ENCODE data around the gene IFI35. TPM values are rescaled to one million over a fixed set of nuclear protein-coding genes. Genes with fewer than 3 reads are reported as not detected.
A peak's percentile ranks its signal among the peaks of the same experiment; 100 is the strongest.
"Not testable (repeated sequence)": the region's sequence is repeated elsewhere in the genome, so short reads cannot be mapped to it uniquely, and the experiment has no call there.

IFI35 gene
- total RNA-seq (10 to 100 TPM; 33.1 to 40.3 TPM), polyA plus RNA-seq (10 to 100 TPM; 55.4 to 66.2 TPM)

DNA sequence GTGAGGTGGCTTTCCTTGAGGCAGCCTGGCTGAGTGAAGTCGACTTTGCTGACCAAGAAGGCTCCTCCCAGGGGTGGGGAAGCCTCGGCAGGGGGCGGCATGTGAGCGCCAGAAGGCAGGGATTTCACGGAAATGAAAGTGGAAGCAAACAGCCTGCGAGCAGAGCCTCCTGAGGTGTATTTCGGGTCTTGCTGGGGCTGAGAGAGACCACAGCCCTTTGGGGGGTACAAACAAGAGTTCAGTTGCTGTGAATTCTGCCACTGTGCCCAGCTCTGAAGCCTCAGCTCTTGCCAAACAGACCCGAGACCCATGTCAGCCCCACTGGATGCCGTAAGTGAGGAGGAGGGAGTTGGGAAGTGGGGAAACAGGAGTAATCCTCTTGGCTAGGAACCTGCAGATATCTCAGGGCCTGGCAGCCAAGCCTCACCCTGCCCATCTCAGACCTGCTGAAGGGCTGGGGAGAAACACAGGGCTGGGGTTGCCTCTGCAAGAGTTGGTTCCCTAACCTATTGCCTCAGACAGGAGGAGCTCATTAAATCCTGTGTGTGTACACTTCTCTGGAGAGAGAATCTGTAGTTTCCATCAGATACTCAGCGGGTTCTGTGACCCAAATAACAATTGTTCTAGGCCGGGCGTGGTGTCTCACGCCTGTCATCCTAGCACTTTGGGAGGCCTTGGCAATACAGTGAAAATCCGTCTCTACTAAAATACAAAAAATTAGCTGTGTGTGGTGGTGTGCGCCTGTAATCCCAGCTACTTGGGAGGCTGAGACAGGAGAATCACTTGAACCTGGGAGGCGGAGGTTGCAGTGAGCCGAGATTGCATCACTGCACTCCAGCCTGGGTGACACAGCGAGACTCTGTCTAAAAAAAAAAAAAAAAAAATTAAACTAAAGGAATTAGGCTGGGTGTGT lies at the start of gene IFI35:
Gene IFI35, plus strand, starts transcription at position 146 of the 913 bp plus-strand sequence. Its CDS starts 164 bp downstream, at position 310.
- H3K27ac Mint-ChIP-seq = peak within 1 kb of the TSS; percentile 96 to 100 (median 99)
- Histone ChIP-seq H3K36me3 (ENCODE audit: insufficient read depth, low read length) (peaks cover 9% of the 10 kb centered on the region), H3K4me1 (ENCODE audit: insufficient read depth, low read length) (peaks cover 21% of the 10 kb centered on the region), H3K9me3 (ENCODE audit: control insufficient read depth in 1 of 2, low read length in 2 of 2) (no peaks in the 10 kb centered on the region), H3K27ac (ENCODE audit: low read depth, low read length) (peak within 1 kb of the TSS; percentile 90), H3K27me3 (ENCODE audit: insufficient read depth, low read length) (no peaks in the 10 kb centered on the region), H3K4me3 (ENCODE audit: low read length in 2 of 2) (peak within 1 kb of the TSS; percentile 94 to 95)
- intact Hi-C loops (cut with micrococcal nuclease) = loop anchor here (1.0 kb wide), 3 partner anchors 205 to 332 kb away; no protein-coding TSS in a partner anchor
- H3K9me3 Mint-ChIP-seq = no peaks in the 10 kb centered on the region
- DNase-seq = peak; percentile 81 to 89 (median 83)
- CTCF ChIA-PET (ENCODE audit: partially characterized antibody) = interaction anchor here (0.5 to 3.0 kb wide), 17 partner anchors 8 to 477 kb away, joined by 3 to 23 read pairs (median 4); partner anchors contain the start of genes DHX8, NBR1, RPL27 and TMEM106A
- H3K27me3 Mint-ChIP-seq = no peaks in the 10 kb centered on the region
- H3K4me1 Mint-ChIP-seq = peaks cover 8 to 26% (median 17%) of the 10 kb centered on the region in 4 donors
- POLR2A ChIA-PET (ENCODE audit: partially characterized antibody) = interaction anchor here (1.0 to 3.0 kb wide), 12 partner anchors 8 to 392 kb away, joined by 3 to 41 read pairs (median 8); partner anchors contain the start of genes ARL4D, BRCA1, NBR1 and RND2
- H3K36me3 Mint-ChIP-seq = peaks cover 0 to 36% of the 10 kb centered on the region in 2 donors
- peak within 1 kb of the TSS; percentile 100 for H3K4me3 Mint-ChIP-seq

DNA sequence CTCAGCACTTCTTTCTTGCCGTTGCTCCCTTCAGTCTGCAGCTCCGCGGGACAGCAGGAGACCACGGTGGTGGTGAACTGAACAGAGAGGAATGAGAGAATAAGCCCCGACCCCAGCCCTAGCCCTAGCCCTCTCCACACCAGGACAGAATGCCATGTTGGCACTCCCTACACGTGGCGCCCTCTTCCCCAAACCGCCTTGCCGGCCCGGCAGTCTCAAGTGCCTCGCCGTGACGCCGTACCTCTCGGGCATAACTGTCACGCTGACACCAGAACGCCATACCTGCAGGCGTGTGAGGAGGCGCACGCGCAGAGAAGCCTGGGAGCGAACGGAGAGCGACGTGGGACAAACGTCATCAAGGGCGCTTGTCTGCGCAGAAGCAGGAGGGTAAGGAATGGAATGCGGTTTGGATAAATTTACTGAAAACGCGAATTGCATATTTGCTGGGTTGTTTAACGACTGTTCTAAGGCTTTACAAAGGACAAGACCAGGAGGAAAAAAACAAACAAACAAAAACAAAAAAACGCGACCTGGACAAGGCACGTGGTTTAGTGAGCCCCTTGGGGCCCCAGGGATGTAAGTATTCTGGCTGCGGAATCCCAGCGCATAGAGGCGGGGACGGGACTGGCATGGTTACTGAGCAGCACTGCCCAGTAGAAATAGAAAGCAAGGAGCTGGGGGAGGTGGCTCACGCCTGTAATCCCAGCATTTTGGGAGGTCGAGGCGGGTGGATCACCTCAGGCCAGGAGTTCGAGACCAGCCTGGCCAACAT lies 42.2 kb upstream of the IFI35 start, which contains the start of gene AARSD1:
Gene AARSD1, minus strand, starts transcription at position 294 of the 772 bp plus-strand sequence. Its CDS starts 14 bp downstream, at position 280.
- Mint-ChIP-seq H3K4me1 (peaks cover 10 to 22% (median 15%) of the 10 kb centered on the region in 4 donors), H3K9me3 (peaks cover 0 to 2% (median 0%) of the 10 kb centered on the region in 8 donors), H3K4me3 (peak within 1 kb of the TSS; percentile 91 to 99 (median 97)), H3K36me3 (peaks cover 15 to 39% of the 10 kb centered on the region in 2 donors), H3K27ac (peak within 1 kb of the TSS; percentile 79 to 99 (median 98)), H3K27me3 (no peaks in the 10 kb centered on the region)
- Histone ChIP-seq H3K4me3 (ENCODE audit: low read length in 2 of 2) (peak within 1 kb of the TSS; percentile 56 to 59), H3K36me3 (ENCODE audit: insufficient read depth, low read length) (peaks cover 15% of the 10 kb centered on the region), H3K27me3 (ENCODE audit: insufficient read depth, low read length) (no peaks in the 10 kb centered on the region), H3K4me1 (ENCODE audit: insufficient read depth, low read length) (peaks cover 11% of the 10 kb centered on the region), H3K27ac (ENCODE audit: low read depth, low read length) (peak within 1 kb of the TSS; percentile 71), H3K9me3 (ENCODE audit: control insufficient read depth in 1 of 2, low read length in 2 of 2) (no peaks in the 10 kb centered on the region)
- intact Hi-C loops (cut with micrococcal nuclease) = loop anchor here (1.0 to 2.0 kb wide), 2 partner anchors 16 to 34 kb away; partner anchors contain the start of genes PTGES3L, RPL27 and RUNDC1
- POLR2A ChIA-PET (ENCODE audit: partially characterized antibody) = interaction anchor here (0.6 to 3.6 kb wide), 9 partner anchors 11 to 435 kb away, joined by 3 to 26 read pairs (median 3); partner anchors contain the start of genes RPL27 and RUNDC1
- CTCF ChIA-PET (ENCODE audit: partially characterized antibody) = interaction anchor here (0.6 to 2.4 kb wide), 3 partner anchors 34 to 439 kb away, joined by 3 to 8 read pairs (median 3); partner anchors contain the start of gene RPL27
- peak; percentile 89 to 93 (median 89) for DNase-seq

DNA sequence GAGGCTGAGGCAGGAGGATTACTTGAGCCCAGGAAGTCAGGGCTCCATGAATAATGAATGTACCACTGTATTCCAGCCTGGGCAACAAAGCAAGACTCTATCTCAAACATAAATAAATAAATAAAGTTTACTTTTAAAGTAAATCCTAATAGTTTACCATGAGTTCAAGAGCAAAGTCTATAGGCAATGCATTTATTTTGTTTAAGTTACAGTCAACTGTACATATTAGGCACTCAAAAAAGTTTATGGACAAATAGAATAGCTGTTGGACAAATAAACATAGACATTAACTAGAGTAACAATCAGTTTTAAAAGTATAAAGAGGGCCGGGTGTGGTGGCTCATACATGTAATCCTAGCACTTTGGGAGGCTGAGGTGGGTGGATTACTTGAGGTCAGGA lies 38.7 kb upstream of the IFI35 start:
- Mint-ChIP-seq H3K9me3 (peaks cover 0 to 4% (median 0%) of the 10 kb centered on the region in 8 donors), H3K27me3 (no peaks in the 10 kb centered on the region), H3K27ac (no peak overlapping the region), H3K4me3 (no peak overlapping the region), H3K4me1 (peaks cover 9 to 16% (median 12%) of the 10 kb centered on the region in 4 donors), H3K36me3 (peaks cover 3 to 11% of the 10 kb centered on the region in 2 donors)
- no peaks in the 10 kb centered on the region for H3K9me3 ChIP-seq (ENCODE audit: control insufficient read depth in 1 of 2, low read length in 2 of 2)
- ChIA-PET CTCF (ENCODE audit: partially characterized antibody) (interaction anchor here (0.9 kb wide), 1 partner anchor 10 kb away, joined by 3 read pairs; no protein-coding TSS in a partner anchor), POLR2A (ENCODE audit: partially characterized antibody) (no interaction called here)
- H3K4me1 ChIP-seq (ENCODE audit: insufficient read depth, low read length) = peaks cover 10% of the 10 kb centered on the region
- intact Hi-C loops (cut with micrococcal nuclease) = no loop called here
- H3K36me3 ChIP-seq (ENCODE audit: insufficient read depth, low read length) = no peaks in the 10 kb centered on the region
- DNase-seq = no peak
- no peaks in the 10 kb centered on the region for H3K27me3 ChIP-seq (ENCODE audit: insufficient read depth, low read length)
- no peak overlapping the region for H3K4me3 ChIP-seq (ENCODE audit: low read length in 2 of 2)
- H3K27ac ChIP-seq (ENCODE audit: low read depth, low read length) = no peak overlapping the region

DNA sequence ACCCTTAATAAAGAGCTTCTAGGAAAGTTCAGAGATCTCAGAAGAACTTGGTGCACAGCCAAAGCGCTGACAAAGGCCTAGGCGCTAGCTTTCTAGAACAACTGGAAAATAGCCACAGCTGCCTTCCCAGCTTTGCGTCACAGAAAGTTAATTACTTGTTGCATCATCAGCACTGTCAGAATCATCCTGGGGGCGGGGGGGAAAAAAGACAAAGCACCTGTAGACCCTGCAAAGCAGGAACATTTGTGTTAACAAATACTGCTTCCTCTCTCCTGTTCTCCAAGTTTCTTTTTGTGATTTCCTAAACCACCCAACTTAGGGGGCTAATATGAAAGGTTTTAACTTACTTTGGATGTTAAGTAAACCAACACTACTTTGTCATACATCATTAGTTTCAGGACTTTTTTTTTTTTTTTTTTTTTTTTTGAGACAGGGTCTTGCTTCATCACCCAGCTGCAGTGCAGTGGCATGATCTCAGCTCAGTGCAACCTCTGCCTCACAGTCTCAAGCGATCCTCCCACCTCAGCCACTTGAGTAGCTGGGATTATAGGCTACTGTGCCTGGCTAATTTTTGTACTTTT lies 37.5 kb upstream of the IFI35 start:
- intact Hi-C loops (cut with micrococcal nuclease) = no loop called here
- H3K27me3 ChIP-seq (ENCODE audit: insufficient read depth, low read length) = no peaks in the 10 kb centered on the region
- ChIA-PET POLR2A (ENCODE audit: partially characterized antibody) (no interaction called here), CTCF (ENCODE audit: partially characterized antibody) (interaction anchor here (0.9 kb wide), 1 partner anchor 9 kb away, joined by 3 read pairs; no protein-coding TSS in a partner anchor)
- Mint-ChIP-seq H3K9me3 (peaks cover 0 to 4% (median 0%) of the 10 kb centered on the region in 8 donors), H3K4me3 (no peak overlapping the region), H3K27me3 (no peaks in the 10 kb centered on the region), H3K36me3 (peaks cover 0 to 5% of the 10 kb centered on the region in 2 donors), H3K4me1 (peaks cover 5 to 6% (median 5%) of the 10 kb centered on the region in 4 donors), H3K27ac (no peak overlapping the region)
- no peaks in the 10 kb centered on the region for H3K9me3 ChIP-seq (ENCODE audit: control insufficient read depth in 1 of 2, low read length in 2 of 2)
- no peak for DNase-seq
- no peak overlapping the region for H3K27ac ChIP-seq (ENCODE audit: low read depth, low read length)
- H3K4me1 ChIP-seq (ENCODE audit: insufficient read depth, low read length) = no peaks in the 10 kb centered on the region
- no peaks in the 10 kb centered on the region for H3K36me3 ChIP-seq (ENCODE audit: insufficient read depth, low read length)
- H3K4me3 ChIP-seq (ENCODE audit: low read length in 2 of 2) = no peak overlapping the region

DNA sequence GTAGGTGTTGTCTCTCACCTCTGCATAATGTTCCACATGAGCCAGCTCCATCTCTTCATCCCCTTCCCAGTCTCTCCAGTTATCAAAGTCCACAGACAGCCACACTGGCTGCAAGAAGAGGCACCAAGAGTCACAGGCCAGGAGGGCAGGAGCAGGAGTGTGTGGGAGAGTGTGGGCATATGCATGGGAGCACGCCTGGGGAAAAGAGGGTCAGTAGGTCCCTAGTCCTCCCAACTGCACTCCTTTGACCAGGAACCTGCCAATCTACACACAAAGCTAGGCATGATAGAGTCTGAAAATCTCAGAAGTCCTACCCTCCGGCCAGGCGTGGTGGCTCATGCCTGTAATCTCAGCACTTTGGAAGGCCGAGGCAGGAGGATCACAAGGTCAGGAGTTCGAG lies 35.0 kb upstream of the IFI35 start:
- POLR2A ChIA-PET (ENCODE audit: partially characterized antibody) = no interaction called here
- Histone ChIP-seq H3K27ac (ENCODE audit: low read depth, low read length) (no peak overlapping the region), H3K27me3 (ENCODE audit: insufficient read depth, low read length) (no peaks in the 10 kb centered on the region), H3K36me3 (ENCODE audit: insufficient read depth, low read length) (no peaks in the 10 kb centered on the region), H3K4me1 (ENCODE audit: insufficient read depth, low read length) (no peaks in the 10 kb centered on the region), H3K4me3 (ENCODE audit: low read length in 2 of 2) (no peak overlapping the region), H3K9me3 (ENCODE audit: control insufficient read depth in 1 of 2, low read length in 2 of 2) (no peaks in the 10 kb centered on the region)
- Mint-ChIP-seq H3K4me3 (no peak overlapping the region), H3K27me3 (no peaks in the 10 kb centered on the region), H3K9me3 (peaks cover 0 to 2% (median 0%) of the 10 kb centered on the region in 8 donors), H3K36me3 (no peaks in the 10 kb centered on the region), H3K4me1 (no peaks in the 10 kb centered on the region), H3K27ac (peak overlapping the region in 1 of 7 donors; percentile 13)
- no peak for DNase-seq
- CTCF ChIA-PET (ENCODE audit: partially characterized antibody) = no interaction called here
- intact Hi-C loops (cut with micrococcal nuclease) = no loop called here

DNA sequence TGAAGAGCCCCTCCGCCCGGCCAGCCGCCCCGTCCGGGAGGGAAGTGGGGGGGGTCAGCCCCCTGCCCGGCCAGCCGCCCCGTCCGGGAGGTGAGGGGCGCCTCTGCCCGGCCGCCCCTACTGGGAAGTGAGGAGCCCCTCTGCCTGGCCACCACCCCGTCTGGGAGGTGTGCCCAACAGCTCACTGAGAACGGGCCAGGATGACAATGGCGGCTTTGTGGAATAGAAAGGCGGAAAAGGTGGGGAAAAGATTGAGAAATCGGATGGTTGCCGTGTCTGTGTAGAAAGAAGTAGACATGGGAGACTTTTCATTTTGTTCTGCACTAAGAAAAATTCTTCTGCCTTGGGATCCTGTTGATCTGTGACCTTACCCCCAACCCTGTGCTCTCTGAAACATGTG lies 33.3 kb upstream of the IFI35 start:
- CTCF ChIA-PET (ENCODE audit: partially characterized antibody); H3K27ac Mint-ChIP-seq; POLR2A ChIA-PET (ENCODE audit: partially characterized antibody); H3K4me1 Mint-ChIP-seq; H3K27me3 ChIP-seq (ENCODE audit: insufficient read depth, low read length); H3K9me3 ChIP-seq (ENCODE audit: control insufficient read depth in 1 of 2, low read length in 2 of 2); H3K27me3 Mint-ChIP-seq; H3K36me3 Mint-ChIP-seq; H3K4me3 ChIP-seq (ENCODE audit: low read length in 2 of 2); H3K9me3 Mint-ChIP-seq; H3K4me1 ChIP-seq (ENCODE audit: insufficient read depth, low read length); H3K36me3 ChIP-seq (ENCODE audit: insufficient read depth, low read length); DNase-seq; intact Hi-C loops (cut with micrococcal nuclease); H3K27ac ChIP-seq (ENCODE audit: low read depth, low read length); H3K4me3 Mint-ChIP-seq: not testable (repeated sequence)

Data from CD4-positive, alpha-beta memory T cell (primary cell).